Stimulated activated naive CD4-positive, alpha-beta T cell treated with Interleukin-2 at 50 U/mL for 16 hours (primary cell): ENCODE measurements around the gene LOXL4.
"Not testable (repeated sequence)": the region's sequence is repeated elsewhere in the genome, so short reads cannot be mapped to it uniquely, and the experiment has no call there.

Experiments used
- DNase-seq: peaks from one replicate; lab custom pipeline; 2025; lab: John Stamatoyannopoulos, UW

LOXL4 gene

DNA sequence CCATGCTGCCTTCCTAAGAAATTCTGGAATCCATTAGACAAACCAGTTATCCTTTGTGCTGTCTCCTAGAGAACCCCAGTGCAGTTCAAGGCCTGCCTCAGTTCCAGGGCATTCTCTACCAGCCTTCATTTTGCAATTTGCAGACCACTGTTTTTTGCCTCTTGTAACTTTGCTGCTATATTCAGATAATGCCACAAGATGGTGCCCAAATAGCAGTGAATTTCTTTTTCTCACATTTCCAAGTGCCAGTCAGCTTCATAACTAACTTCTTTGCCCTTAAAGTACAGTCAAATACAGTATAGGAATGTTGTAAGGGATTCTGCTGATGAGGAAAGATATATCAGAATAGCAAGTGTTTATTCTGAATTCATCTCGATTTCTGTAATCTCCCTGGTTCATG lies 25.2 kb downstream of the LOXL4 start:
- DNase-seq: no peak

DNA sequence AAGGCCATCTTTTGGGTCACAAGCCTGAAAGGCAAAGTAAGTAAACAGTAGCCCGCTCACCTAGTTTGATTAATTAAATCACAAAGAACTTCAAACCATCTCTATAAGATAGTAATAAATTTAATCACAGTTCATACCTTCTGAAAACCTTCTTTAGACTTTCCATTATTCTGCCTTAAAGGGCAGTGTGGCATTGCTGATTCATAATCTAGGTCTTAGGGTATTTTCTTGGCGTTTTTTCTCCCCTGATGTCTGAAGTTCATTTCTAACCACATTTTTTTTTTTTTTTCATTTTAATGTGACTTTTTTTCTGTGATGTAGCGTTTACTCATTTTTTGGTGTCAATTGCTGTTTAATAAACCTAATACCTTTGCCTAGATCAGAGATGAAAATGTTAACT lies 27.5 kb downstream of the LOXL4 start:
- DNase-seq: no peak

DNA sequence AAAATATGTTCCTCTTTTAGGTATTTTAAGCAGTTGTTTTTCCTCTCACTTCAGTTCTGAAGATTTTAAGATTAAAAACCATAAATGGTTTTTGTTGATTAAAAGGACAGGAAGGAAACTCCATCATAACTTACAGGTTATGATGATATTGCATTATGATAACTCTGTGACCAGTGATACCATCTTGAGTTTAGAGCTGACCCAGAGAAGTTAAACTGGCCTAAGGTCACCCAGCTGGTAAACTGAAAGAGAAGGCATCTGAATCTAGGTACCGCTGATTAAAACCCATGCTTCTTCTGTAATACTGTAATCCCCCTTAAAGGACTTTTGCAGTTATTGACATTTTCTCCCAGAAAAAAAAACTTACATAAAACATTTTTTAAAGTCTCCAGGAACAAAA lies 29.6 kb downstream of the LOXL4 start:
- DNase-seq: no peak

DNA sequence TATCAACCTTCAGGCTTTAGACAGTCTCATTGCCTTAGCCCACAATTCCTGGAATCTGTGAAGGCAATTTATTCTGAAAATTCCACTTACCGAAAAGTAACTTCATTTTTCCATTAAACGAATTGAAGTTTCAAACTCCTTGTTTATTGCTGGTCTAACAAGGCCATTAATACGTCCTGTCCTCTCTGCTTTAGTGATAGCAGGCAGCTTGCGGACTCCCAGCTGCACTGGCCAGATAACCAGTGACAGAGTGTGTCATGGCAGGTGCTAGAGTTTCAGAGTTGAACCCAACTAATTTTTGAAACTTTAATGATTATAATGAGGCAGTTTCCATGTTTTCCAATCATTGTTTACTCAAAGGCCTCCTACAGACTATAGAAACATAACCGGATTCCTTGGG lies 31.1 kb downstream of the LOXL4 start:
- no peak for DNase-seq

DNA sequence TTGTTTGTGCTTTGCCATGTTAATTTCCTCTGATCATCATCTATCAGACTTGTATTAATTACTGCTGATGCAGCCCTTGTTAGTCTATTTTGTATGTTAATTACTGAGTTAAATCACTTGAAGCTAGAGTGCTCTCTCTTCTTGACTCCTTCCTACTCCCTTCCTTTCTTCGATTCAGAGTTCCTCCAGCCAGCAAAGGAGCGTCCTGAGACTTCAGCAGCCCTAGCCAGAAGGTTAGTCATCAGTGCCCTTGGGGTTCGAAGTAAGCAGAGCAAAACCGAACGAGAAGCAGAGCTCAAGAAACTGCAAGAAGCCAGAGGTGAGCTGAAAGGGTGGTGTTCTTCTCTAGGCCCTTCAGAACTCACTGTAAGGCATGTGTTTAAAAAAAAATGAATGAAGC lies 32.1 kb downstream of the LOXL4 start:
- no peak for DNase-seq

DNA sequence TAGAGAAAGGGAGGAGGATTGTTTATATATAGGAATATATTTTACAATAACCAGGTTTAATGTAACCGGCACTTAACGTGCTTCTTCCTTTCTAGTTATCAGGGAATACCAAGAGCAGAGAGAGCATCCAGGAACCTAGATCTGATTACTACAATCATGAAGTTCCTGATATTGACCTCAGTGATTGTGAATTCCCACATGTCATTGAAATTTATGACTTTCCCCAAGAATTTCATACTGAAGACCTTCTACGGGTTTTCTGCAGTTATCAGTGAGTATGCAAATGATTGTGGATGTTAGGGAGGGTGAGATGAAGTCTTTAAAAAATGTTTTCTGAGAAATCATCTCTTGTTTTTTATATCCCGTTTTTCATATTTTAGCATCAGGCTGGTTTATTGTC lies 36.6 kb downstream of the LOXL4 start:
- no peak for DNase-seq

DNA sequence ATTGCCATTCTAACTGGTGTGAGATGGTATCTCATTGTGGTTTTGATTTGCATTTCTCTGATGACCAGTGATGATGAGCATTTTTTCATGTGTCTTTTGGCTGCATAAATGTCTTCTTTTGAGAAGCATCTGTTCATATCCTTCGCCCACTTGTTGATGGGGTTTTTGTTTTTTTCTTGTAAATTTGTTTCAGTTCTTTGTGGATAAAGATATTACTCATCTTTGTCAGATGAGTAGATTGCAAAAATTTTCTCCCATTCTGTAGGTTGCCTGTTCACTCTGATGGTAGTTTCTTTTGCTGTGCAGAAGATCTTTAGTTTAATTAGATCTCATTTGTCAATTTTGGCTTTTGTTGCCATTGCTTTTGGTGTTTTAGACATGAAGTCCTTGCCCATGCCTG lies 39.7 kb downstream of the LOXL4 start:
- not testable (repeated sequence) for DNase-seq

DNA sequence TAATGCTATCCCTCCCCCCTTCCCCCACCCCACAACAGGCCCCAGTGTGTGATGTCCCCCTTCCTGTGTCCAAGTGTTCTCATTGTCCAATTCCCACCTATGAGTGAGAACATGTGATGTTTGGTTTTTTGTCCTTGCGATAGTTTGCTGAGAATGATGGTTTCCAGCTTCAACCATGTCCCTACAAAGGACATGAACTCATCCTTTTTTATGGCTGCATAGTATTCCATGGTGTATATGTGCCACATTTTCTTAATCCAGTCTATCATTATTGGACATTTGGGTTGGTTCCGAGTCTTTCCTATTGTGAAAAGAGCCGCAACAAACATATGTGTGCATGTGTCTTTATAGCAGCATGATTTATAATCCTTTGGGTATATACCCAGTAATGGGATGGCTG lies 40.3 kb downstream of the LOXL4 start:
- not testable (repeated sequence) for DNase-seq

DNA sequence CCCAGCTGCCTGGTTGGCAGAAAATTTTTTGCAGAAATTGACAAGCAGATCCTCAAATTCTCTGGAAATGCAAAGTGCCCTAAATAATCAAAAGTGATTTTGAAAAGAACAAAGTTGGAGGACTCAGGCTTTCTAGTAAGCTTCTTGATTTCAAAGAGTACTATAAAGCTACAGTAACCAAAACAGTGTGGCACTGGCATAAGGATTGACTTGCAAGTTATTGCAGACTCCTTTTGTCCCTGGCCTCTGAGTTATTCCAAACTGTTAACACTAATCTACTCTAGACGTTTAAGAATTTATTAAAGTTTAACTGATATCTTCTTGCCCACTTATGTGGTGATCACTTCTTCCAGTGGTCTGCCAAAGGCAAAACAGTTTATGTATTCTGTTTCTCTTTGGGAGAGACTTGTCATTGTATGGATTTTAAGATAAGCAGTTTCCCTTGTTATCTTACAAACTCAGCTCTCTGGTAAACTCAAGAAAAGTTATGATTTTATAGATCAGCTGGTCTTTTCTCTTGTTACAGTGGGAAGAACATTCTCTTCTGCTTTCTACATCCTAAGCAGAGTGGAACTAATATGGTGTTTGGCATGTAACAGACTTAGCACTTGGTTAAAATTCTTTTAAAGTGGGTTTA lies 41.4 kb downstream of the LOXL4 start:
- DNase-seq: no peak

DNA sequence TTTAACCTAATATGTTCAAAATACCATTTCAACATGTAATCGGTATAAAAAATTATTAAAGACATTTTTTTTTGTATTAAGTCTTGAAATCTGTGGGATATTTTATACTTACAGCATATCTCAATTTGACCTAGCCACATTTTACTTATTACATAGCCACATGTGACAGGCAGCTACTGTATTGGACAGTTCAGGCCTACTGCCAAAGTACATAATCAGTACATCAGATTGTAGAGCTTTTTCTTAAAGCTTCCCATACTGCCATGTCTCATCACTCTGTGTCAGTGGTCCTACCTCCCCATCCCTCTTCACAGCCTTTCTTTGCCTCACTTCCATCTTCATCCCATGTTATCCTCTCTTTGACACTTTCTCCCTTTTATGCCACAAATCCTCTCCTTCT lies 43.0 kb downstream of the LOXL4 start:
- DNase-seq: no peak

DNA sequence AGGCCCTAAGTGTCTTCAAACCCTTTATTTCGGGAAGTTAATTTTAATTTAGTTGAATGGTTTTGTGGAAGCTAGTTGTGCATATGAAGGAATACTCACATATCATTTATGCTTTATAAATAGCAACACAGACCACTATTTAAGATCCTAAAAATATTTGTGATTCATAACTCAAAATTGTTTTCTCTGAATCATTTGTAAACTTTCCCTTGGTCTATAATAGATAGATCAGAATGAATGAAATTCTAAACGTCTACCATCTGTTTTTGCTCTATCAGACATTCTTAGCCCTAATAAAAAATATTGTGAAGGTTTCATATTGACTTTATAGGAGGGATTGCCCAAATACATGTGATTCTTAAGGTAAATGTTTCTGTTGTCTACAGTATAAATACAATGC lies 43.5 kb downstream of the LOXL4 start:
- DNase-seq: no peak

DNA sequence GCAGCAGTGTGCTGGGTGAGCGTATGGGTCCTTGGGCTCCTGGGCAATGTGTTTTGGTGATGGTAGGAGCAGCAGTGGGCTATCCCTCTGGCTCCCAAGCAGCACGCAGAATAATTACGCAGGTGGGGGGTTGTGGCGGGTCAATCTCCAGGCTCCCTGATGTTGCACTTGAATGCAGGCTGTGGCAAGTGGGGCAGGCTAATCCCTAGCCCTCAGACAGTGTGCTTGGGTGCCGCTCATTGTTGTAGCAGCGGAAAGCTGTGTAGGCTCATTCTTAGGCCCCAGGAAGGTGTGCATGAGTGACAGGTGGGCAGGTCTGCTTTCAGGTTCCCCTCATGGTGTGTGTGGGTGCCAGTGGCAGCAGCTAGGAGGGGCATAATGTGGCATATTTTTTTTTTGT lies 44.1 kb downstream of the LOXL4 start:
- DNase-seq: no peak

DNA sequence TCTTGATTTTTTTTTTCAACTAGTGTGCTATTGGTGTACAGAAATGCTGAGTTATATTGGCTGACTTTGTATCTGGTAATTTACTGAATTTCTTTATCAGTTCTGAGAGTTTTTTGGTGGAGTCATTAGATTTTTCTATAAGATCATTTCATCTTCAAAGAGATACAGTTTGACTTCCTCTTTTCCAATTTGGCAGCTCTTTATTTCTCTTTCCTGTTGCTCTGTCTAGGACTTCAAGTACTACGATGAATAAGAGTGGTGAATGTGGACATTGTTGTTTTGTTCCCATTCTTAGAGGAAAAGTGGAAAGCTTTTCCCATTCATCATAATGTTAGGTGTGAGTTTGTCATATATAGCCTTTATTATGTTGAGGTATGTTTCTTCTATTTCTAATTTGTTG lies 50.2 kb downstream of the LOXL4 start:
- DNase-seq: no peak

DNA sequence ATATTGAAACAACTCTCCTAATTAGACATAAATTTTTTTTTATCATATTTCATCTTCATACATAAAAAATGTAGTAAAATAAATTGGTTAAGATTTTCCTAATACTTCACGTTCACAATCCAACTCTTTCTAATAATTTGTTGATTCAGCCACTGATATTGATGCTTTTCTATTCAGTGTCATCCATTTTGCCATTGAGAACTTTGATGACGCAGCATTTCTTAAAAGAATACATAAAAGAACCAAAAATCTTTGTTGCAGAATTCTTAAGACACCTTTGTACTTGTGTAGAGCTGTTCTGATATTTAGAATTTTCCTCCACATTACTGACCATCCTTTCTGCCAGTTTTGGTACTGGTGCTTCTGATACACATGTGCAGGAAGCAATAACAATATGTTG lies 52.6 kb downstream of the LOXL4 start:
- DNase-seq: no peak

DNA sequence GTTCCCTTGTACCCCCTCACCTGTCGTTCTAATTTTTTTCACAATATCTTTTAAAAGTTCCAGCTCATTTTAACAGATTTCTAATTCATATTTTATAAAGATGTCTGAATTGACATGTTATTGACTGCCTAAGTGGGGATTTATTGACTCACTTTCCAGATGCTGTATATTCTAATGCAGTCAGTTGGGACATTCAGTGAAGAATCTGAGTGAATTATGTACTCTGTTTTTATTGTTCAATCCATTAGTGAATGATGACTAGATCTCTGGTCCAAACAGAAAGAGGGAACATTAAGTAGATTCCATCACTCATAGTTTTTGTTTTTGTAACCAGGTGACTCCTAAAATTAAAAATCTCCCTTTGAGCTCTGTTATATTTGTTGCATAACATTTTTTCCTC lies 54.3 kb downstream of the LOXL4 start:
- no peak for DNase-seq

DNA sequence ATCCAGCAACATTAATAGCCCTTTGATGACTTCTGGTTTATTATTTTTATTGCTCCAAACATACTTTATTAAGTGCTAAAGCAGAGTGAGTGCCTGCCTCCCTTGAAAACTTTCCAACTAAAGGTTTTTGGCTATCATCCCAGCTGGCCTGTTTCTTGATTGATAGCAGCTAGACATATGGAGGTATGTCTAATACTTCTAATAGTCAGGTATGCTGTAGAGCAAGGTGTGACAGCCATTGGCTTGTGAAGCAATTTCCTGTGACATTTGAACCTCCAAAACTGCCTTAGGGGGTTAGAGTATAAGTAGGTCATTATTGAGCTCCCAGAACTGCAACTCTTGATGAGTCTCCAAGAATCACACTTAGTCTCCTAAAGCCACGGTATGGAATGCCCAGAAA lies 55.8 kb downstream of the LOXL4 start:
- DNase-seq: no peak

DNA sequence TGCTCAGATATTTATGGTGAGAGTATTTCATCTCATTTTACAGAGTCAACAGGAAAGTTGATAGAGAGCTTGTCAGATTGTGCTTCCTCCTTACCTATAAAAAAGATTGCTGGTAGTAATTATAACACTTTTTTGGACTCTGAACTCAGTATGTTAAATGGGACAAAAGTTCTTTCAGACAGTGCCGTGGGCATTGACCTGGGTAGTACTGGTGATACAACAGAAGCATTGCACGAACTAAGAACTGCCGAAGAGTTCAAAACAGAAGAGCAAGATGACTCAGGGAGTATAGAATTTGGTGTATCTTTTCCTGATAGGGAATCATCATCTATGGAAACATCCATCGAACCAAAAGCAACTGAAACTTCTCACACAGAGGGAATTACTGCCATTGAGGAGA lies 58.6 kb downstream of the LOXL4 start:
- no peak for DNase-seq

DNA sequence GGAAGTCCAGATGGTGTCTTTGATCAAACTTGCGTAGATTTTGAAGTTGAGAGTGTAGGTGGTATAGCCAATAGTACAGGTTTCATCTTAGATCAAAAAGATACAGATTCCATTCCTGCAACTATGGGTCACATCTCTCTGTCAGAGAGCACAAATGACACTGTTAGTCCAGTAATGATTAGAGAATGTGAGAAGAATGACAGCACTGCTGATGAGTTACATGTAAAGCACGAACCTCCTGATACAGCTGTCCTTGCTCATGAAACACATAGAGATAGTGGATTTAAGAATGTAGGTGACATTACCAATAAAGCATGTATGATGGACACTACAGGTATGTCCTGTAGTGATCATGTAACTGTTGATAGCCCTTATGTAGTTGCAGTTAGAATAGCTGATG lies 59.1 kb downstream of the LOXL4 start:
- DNase-seq: no peak

DNA sequence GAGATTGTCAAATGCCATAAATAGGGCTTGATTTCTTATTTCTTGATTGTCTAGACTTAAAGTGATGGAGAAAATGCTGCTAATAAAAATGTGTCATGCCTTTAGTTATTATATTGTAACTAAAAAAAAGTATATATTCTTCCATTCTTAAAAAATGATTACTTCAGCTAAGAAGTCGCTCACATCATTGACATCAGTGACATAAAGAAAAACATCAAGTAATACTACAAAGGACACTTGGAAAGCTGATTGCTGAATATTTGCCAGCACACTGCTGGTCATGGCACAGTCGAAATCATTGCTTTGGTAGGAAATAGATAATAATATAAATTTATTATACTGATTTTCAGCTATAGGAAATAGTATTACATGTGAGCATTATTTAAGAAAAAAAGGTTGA lies 62.6 kb downstream of the LOXL4 start:
- DNase-seq: no peak

DNA sequence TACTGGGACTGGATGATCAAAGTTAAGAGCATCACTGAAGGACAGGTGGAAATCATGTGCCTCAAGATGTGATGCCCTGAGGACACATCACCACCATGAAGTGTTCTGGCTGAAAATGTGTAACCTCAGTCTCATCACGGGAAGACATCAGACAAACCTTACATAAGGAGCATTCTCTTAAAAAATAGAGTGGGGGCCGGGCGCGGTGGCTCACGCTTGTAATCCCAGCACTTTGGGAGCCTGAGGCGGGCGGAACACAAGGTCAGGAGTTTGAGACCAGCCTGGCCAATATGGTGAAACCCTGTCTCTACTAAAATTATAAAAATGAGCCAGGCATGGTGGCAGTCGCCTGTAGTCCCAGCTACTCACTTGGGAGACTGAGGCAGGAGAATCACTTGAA lies 65.6 kb downstream of the LOXL4 start:
- DNase-seq: no peak

DNA sequence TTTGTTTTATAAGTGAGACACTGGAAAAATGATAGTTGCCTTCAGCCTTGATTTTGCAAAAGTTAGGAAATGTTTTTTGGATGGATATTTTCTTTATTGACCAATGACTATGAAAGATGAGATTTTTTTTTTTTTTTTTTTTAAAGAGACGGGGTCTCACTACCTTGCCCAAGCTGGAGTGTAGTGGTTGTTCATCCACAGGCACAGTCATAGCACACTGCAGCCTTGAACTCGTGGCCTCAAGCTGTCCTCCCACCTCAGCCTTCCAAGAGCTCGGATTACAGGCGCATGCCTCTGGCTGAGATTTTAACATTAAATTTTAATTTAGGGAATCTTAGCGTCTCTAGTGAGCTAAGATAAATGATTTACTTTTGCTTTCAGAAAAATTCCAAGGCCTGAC lies 66.2 kb downstream of the LOXL4 start:
- no peak for DNase-seq
